ENCODE data around the gene AHDC1.

- no peak for TF ChIP-seq CTCF (IDR thresholded peaks at IDR 0.05; ENCODE audit: extremely low read depth in 1 of 2, insufficient read depth in 1 of 2, low read depth in 1 of 2, low read length in 2 of 2)
- TF ChIP-seq POLR2AphosphoS5 (IDR thresholded peaks at IDR 0.05; ENCODE audit: insufficient read depth, low read depth, low read length): no peak
- TF ChIP-seq POLR2A (IDR thresholded peaks at IDR 0.05; ENCODE audit: low read depth, low read length): no peak
- TF ChIP-seq JUN (IDR thresholded peaks at IDR 0.05; ENCODE audit: borderline replicate concordance, insufficient read depth, insufficient read length, low read depth): no peak
- no peak for TF ChIP-seq EZH2 (IDR thresholded peaks at IDR 0.05; ENCODE audit: borderline replicate concordance, low read depth, low read length, severe bottlenecking)
- TF ChIP-seq GATA2 (IDR thresholded peaks at IDR 0.05; ENCODE audit: insufficient read depth, insufficient read length, low read depth, low read length): no peak
- TF ChIP-seq MYC (IDR thresholded peaks at IDR 0.05; ENCODE audit: low read depth, low read length): no peak
- TF ChIP-seq MAX (IDR thresholded peaks at IDR 0.05; ENCODE audit: insufficient read depth, insufficient read length): no peak
- no peak for TF ChIP-seq FOS (IDR thresholded peaks at IDR 0.05; ENCODE audit: borderline replicate concordance, insufficient read depth, low read length)
Observed at GRCh38 chr1:27499142-27499541, 104.8 kb downstream of the AHDC1 start.
